Suprapubic skin (tissue), 4 donors: ENCODE results near the gene CBS. TPM values are rescaled to one million over a fixed set of nuclear protein-coding genes. Genes with fewer than 3 reads are reported as not detected.
"Not testable (repeated sequence)": the region's sequence is repeated elsewhere in the genome, so short reads cannot be mapped to it uniquely, and the experiment has no call there.

Source experiments
- DNase-seq, 2 donors: peaks; one replicate each; pipeline ENCODE4 v3.0.0-alpha.2; 2019; ENCODE audit warnings: low spot score in 2 of 2
- H3K27ac ChIP-seq: fragments of 200-600 bp; sonication (generic); one replicate; pipeline ENCODE4 v1.5.1; 2019
- H3K27me3 ChIP-seq: fragments of 200-600 bp; sonication (generic); one replicate; pipeline ENCODE4 v1.5.1; 2019
- H3K36me3 ChIP-seq: fragments of 200-600 bp; sonication (generic); one replicate; pipeline ENCODE4 v1.5.1; 2019
- H3K4me1 ChIP-seq: fragments of 200-600 bp; sonication (generic); one replicate; pipeline ENCODE4 v1.5.1; 2019
- H3K4me3 ChIP-seq: fragments of 200-600 bp; sonication (generic); one replicate; pipeline ENCODE4 v1.5.1; 2019; ENCODE audit warnings: mild to moderate bottlenecking
- H3K9me3 ChIP-seq: fragments of 200-600 bp; sonication (generic); one replicate; pipeline ENCODE4 v1.5.1; 2019
- WGBS: methylation state at CpG from one replicate; pipeline ENCODE4 v1.1.5; 2018; 5-methylcytosine and 5-hydroxymethylcytosine counted together
- total RNA-seq, 4 donors: library from RNA; depleted of rRNA; stranded (reverse); fragments of >200 nt; gene quantifications; one replicate each; pipeline ENCODE4 v1.1.0, GENCODE V29; 2016

Gene CBS
- total RNA-seq, 4 donors from 2014 or later: 3.3 to 7.1 (median 6.1) TPM

DNA sequence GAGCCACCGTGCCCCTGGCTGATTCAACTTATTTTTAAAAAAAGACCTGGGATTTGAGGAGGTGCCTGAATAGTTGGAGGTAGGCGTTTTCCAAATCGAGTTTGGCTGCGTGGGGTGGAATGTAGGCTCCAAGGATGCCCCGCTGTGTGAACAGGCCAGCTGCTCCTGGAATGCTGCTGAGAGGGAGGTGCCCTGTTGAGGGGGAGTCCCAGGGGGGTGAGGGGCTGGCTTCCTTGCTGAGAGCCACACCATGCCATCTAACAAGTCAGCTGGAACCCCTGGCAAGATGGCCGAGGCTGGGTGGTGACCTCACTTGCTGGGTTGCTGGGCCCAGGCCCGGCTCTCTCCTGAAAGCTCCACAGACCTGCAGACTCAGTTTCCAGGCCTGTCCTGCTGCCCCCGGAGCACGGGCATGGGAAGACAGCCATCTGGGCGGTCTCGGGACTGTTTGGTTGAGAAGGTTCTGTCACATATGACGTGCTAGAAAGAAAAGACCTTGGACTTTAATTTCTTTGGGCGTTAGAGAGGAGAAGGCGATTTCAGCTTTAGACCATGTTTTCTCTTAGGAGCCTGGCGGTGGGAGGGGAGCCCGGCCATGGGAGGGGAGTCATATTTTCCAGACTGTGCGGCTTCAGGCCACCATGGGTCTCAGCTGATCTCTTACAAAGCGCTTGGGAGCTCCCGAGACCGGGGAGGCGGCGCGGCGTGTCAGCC is 7.1 kb upstream of the CBS start:
- DNase-seq, H3K4me1 ChIP-seq: not testable (repeated sequence)
- no CpG with 5 or more reads among the region's 24 CpGs for WGBS

DNA sequence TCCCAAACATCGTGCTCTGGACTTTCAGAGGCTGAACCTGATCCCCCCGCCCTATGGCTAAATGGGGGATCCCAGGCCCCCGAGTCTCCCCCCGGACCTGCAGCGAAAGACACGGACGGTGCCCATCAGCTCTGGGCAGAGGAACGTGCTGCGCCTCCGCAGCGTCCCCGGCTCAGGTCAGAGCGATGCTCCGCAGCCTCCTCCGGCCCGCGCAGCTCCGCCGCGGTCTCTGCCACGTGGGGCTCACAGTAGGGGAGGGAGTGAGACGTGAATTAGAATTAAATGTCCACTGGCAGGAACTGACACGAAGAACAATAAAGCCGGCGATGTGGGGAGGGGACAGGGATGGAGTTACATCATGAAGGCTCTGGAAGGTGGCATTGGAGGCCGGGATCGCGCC is 1.0 kb upstream of the CBS start:
- not testable (repeated sequence) for H3K27ac ChIP-seq, H3K4me1 ChIP-seq, H3K4me3 ChIP-seq, H3K36me3 ChIP-seq, H3K9me3 ChIP-seq, H3K27me3 ChIP-seq, DNase-seq
- WGBS: no CpG with 5 or more reads among the region's 28 CpGs

More for the DNA sequence above, 7.1 kb upstream of the CBS start:
- not testable (repeated sequence) for H3K27ac ChIP-seq, H3K36me3 ChIP-seq, H3K27me3 ChIP-seq, H3K9me3 ChIP-seq, H3K4me3 ChIP-seq

DNA sequence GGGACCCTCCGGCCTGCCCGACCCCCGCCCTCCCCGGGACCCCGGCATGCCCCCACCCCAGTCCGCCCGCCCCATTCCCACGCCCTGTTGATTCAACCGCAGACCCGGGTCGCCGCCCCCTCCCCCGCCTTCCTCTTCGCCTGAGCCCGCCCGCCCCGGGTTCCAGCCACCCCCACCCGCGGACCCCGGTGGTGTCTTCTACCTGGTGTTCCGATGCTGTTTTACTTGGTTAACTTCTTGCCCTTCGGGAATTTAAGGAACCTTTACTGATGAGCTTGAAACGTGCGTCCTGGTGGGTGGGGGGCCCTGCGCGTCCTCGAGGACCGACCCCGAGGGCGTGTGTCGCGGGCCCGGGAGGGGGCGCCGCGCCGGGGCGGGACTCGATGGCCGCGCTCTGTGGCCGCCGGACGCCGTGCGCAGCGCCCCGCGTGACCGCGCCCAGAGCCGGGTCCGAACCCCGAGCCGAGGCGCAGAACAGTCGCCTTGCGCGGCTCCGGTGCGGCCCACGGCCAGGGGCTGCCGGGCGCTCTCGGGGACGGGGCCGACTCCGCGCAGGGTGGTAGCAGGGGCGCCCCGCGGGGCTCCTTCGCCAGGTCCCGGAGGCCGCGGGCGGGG is 495 bp upstream of the CBS start:
- H3K36me3 ChIP-seq, H3K4me3 ChIP-seq, H3K9me3 ChIP-seq, H3K27me3 ChIP-seq, H3K27ac ChIP-seq, DNase-seq, H3K4me1 ChIP-seq: not testable (repeated sequence)
- WGBS: no CpG with 5 or more reads among the region's 77 CpGs

DNA sequence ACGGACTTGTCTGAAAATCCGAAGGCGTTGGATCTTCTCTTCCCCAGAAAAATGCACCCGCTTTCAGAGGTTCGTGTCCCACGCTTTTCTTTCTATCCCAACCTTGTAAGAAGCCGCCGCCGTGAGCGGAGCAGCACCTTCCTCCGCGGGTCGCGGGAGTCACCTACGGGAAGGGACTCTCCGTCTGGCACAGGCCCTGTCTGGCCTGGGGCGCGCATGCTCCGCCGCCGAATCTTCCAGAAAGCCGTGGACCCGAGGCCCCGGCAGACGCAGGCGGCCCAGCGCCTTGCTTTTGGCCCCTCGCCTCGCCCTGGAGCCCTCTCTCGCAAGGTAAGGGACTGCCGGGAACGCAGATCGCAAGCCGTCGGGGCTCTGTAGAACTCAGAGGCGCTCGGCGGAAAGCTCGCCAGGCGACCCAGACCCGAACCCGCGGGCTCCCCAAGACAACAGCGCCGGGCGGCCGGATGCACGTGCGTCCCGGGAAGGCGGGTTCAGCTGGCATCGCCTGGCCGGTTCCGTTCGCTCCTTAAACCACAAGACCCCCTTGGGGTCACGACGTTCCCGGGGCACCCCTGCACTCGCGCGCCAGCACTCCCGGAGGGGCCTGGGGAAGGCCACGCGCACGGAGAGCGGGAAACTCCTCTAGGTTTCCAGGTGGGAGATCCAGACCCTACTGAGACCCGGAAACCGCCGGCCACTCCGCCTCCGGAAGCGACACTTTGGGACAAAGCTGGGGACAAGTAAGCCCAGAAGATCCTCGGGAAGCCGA is 1.1 kb downstream of the CBS start:
- WGBS: no CpG with 5 or more reads among the region's 74 CpGs
- H3K9me3 ChIP-seq, H3K27me3 ChIP-seq, H3K4me1 ChIP-seq, H3K27ac ChIP-seq, H3K36me3 ChIP-seq, H3K4me3 ChIP-seq, DNase-seq: not testable (repeated sequence)

DNA sequence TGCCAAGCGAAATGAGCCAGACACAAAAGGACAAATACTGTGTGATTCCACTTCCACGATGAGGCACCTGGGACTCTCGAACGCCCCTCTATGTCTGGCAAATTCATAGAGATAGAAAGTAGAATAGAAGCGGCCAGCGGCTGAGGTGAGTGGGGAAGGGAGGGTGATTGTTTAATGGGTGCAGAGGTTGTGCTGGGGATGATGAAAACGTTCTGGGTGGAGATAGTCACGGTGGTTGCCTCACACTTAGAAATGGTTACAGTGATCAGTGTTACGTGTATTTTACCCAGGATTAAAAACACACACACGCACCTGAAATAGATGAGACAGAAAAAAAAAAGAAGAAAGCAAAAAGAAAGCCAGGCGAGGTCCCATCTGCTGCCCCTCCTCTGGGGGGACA is 2.9 kb downstream of the CBS start:
- not testable (repeated sequence) for H3K4me3 ChIP-seq, H3K36me3 ChIP-seq, H3K27me3 ChIP-seq, DNase-seq, H3K27ac ChIP-seq, H3K4me1 ChIP-seq, H3K9me3 ChIP-seq
- no CpG with 5 or more reads among the region's 11 CpGs for WGBS

DNA sequence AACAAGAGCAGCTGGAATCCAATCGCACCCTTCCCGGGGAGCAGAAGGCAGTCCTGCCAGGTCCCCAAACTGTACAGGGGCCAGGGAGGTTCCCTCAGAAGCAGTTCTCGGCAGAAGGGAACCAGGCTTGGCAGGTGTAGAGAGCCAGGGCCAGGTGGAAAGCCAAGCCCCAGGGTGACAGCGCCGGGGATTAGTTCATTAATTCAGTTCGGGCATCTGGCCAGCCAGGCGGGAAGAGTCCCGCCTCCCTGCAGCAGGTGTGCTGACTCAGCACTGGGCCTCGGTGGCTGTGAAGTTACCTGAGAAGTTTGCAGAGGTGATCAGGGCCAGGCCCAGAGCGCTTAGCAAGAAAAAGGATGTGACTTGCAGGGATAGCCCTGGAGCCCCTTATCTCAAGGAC is 6.0 kb downstream of the CBS start:
- H3K27me3 ChIP-seq, H3K36me3 ChIP-seq, H3K4me1 ChIP-seq, H3K27ac ChIP-seq, H3K4me3 ChIP-seq, H3K9me3 ChIP-seq, DNase-seq: not testable (repeated sequence)
- no CpG with 5 or more reads among the region's 10 CpGs for WGBS

DNA sequence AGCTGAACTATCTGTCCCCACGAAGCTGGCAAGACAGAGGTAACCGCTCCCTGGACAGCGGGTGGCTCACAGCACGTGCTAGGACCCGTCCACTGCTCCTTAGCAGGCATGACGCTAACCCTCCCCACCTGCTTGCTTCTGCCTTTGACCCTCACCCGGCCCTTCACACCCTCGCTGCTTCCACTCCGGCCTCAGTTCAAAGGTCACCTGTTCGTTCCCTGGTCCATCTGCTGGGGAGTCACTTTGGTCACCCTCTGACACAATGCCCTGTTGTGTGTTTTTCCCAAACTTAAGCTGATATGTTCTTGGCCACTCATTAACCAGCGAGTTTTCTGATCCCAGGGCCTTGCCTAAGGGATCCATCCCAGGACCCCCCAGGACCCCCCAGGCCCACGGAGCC is 7.6 kb downstream of the CBS start:
- H3K4me1 ChIP-seq, H3K9me3 ChIP-seq, H3K36me3 ChIP-seq, H3K27me3 ChIP-seq, DNase-seq, H3K27ac ChIP-seq, H3K4me3 ChIP-seq: not testable (repeated sequence)
- 88% methylated on average over 5 of the region's 12 CpGs for WGBS

DNA sequence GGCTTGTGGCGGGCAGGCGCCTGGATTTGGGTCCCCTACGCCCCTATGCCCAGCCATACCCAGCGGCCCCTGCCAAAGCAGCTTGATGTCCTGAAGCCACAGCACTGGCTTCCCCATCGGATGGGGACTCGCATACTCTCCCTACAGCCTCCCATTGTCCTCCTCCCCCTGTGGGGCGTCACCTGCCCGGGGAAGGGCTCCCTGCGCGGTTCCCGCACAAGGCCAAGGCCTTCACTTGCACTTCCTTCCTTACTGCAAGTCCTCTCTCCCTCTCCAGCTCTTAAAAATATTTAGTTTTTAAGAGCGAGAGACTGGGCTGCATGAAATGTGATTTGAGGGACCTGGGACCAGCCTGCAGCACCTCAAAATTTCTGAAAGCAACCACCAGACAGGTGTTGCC is 8.9 kb downstream of the CBS start:
- not testable (repeated sequence) for H3K9me3 ChIP-seq, H3K27me3 ChIP-seq, H3K27ac ChIP-seq, H3K4me3 ChIP-seq, H3K36me3 ChIP-seq, DNase-seq, H3K4me1 ChIP-seq
- 88% methylated on average over 8 of the region's 12 CpGs for WGBS

DNA sequence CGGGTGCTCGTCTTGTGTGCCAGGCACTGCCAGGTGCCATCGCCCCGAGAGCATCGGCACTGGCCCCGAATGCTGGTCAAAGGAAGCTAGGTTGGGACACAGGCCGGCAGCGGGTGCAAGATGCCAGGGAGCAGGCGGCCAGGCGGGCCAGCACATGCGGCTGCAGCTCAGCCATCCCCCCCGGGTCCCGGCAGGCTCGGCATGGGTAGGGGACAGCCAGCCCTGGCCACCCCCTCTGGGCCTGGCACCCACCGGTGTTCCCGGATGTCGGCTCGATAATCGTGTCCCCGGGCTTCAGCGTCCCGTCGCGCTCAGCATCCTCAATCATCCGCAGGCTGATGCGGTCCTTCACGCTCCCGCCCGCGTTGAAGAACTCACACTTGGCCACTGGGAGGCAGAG is 9.6 kb downstream of the CBS start:
- H3K4me1 ChIP-seq, DNase-seq, H3K9me3 ChIP-seq, H3K36me3 ChIP-seq, H3K27me3 ChIP-seq, H3K4me3 ChIP-seq, H3K27ac ChIP-seq: not testable (repeated sequence)
- no CpG with 5 or more reads among the region's 30 CpGs for WGBS

DNA sequence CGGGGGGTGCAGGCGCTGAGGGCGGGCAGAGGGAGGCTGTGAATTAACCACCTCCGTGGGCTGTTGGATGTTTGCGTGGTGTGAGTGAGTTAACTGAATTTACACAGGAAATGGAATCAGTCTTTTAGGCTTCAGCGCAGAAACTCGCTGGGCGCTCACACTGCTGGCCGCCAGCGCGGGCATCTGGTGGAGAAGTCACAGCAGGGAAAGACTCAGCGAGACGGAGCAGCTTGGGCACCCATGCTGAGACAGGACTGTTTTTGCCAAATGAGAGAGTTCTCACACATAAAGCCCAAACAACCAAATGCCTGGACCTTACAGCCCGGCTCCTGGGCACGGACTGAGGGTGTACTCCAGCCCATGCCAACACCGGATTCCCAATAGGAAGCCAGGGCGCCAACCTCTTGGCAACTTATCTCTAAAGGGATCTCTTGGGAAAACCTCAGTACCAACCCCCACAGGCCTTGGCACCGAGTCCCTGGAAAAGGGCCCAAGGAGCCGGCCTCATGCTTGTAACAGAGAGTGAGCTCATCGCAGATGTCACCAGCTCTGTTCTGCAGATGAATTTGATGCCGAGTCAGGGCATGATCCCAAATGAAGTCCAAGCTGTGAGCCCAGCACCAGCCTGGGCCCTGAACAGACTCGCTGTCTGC is 11.2 kb downstream of the CBS start:
- not testable (repeated sequence) for DNase-seq, H3K4me1 ChIP-seq, H3K36me3 ChIP-seq, H3K4me3 ChIP-seq, H3K9me3 ChIP-seq, H3K27me3 ChIP-seq, H3K27ac ChIP-seq
- WGBS: no CpG with 5 or more reads among the region's 22 CpGs

DNA sequence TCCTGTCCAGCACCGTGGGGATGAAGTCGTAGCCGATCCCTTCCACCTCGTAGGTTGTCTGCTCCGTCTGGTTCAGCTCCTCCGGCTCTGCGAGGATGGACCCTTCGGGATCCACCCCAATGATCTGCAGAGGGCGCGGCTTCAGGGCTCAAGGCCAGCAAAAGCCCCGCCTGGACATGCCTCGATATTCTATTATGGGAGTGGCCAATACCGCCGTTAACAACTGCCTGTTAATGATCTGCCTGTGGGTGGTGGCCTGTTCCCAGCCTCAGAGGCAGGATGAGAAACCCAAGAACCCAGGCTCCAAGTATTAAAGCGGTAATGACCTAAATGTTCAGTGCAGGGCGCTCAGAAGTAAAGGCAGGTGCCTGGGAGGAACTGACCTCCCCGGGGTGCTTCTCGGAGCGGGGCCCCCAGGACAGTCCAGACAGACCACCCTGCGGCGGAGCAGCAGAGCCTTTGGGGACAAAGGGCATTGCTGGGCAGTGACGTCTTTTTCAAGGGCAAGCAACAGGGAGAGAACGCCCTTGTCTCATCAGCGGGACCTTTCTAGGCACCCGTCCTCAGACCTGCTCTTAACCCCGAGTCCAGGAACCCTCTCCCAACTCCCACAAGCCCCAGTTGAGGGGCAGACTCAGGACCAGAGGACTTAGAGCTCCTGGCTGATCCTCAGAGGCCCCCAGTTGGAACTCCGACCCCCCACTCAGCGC is 12.5 kb downstream of the CBS start:
- not testable (repeated sequence) for H3K4me3 ChIP-seq, H3K9me3 ChIP-seq, H3K27me3 ChIP-seq, H3K4me1 ChIP-seq, H3K27ac ChIP-seq, H3K36me3 ChIP-seq, DNase-seq
- WGBS: no CpG with 5 or more reads among the region's 28 CpGs

DNA sequence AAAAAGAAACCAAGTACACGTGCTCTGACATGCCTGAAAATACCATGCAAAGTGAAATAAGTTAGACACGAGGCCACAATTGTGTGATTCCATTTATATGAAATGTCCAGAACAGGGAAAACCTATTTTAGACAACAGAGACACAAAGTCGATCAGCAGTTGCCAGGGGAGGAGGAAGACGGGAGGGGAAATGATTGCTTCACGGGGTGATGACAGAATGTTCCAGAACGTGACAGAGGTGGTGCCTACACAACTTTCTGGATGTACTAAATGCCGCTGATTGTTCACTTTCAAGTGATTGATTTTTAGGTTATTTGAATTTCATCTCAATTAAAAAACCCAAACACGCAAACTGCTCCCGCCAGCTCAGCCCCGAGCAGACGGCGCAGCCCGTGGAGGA is 22.5 kb downstream of the CBS start:
- H3K27ac ChIP-seq, H3K36me3 ChIP-seq, DNase-seq, H3K4me3 ChIP-seq, H3K9me3 ChIP-seq, H3K27me3 ChIP-seq, H3K4me1 ChIP-seq: not testable (repeated sequence)
- WGBS: no CpG with 5 or more reads among the region's 13 CpGs

DNA sequence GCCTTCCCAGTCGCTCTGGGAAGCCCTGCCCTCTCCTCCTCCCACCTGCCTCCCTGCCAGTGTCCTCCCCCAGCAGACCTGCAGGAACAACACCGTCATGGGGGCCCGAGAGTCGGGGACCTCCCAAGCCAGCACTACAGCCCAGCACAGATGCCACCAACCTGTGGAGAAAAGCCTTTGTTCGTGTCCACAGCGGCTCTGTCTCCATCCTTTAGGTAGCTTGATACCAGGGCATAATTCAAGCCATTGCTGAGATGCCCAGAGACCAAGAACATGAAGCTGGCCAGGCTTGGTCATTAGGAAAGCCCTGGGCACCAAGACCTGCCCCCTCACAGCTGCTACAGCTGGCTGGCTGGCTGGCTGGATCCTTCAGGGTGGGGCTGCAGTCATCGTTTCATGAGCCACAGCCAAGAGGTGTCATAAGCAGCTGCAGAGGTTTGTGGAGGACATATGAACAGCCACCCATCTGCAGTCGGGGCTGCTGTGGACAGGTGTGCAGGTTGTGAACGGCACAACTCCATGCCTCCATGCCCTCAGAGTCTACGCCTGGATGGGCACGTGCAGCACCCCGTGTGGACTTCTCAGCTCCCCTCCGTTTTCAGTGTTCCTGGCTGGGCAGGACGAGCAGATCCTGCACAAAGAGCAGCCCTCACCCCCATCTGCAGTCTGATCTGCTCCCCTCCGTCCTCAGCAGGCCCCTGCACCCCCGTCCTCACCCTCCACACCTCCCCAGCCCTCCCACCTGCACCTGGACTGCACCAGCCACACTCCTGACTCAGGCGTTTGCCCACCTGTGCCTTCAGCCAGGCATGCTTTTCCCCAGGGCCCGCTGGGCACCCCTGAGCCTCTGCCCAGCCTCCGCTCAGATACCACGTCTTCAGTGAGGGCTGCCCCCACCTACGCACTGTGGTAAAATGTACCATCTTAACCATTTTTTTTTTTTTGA is 29.5 kb downstream of the CBS start:
- H3K4me3 ChIP-seq, H3K27ac ChIP-seq, H3K36me3 ChIP-seq, H3K4me1 ChIP-seq, H3K27me3 ChIP-seq, H3K9me3 ChIP-seq, DNase-seq: not testable (repeated sequence)
- 48% methylated on average over 11 of the region's 21 CpGs for WGBS
